ENCODE measurements around the gene OLIG2. TPM values are rescaled to one million over a fixed set of nuclear protein-coding genes. Genes with fewer than 3 reads are reported as not detected.

Gene OLIG2
- total and polyA plus RNA-seq, 2 of the 4 experiments (the other 2 are of a cell fraction): not detected

DNA sequence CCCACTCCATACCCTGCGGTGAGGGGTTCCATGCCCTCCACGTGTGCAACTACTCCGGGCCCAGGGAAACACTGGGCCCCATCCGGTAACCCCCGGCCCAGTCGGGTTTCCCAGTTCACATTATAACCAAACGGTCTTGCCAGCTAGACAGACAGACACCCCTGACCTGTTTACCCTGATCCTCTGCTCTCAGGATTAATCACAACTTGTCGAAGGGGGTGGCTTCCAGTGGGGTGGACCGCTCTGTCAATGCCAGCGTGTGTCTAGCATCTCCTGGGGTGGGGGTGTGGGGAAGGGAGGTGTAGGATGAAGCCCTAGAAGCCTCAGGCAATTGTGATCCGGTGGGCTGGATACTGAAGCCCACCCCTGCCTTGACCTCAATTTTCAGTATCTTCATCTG lies 4.6 kb upstream of the OLIG2 start:
- CTCF ChIA-PET: no interaction called here
- H2BK120ac ChIP-seq (ENCODE audit: low read depth, low read length): no peak overlapping the region

More for the DNA sequence above, 4.6 kb upstream of the OLIG2 start:
- TF ChIP-seq CEBPB (IDR thresholded peaks at IDR 0.05; ENCODE audit: low read depth, low read length) (no peak), MAZ (IDR thresholded peaks at IDR 0.05; ENCODE audit: borderline replicate concordance, low read depth, low read length) (no peak), FOS (IDR thresholded peaks at IDR 0.05; ENCODE audit: low read depth, low read length) (no peak), MXI1 (IDR thresholded peaks at IDR 0.05; ENCODE audit: borderline replicate concordance, low read depth, low read length) (no peak), SMC3 (IDR thresholded peaks at IDR 0.05; ENCODE audit: low read depth, low read length) (no peak), MAFK (IDR thresholded peaks at IDR 0.05; ENCODE audit: low read depth, low read length) (no peak), NFE2L2 (IDR thresholded peaks at IDR 0.05; ENCODE audit: low read depth, low read length) (no peak), RCOR1 (IDR thresholded peaks at IDR 0.05; ENCODE audit: insufficient replicate concordance, low read length) (no peak), RFX5 (IDR thresholded peaks at IDR 0.05; ENCODE audit: low read depth, low read length) (no peak), POLR2A (IDR thresholded peaks at IDR 0.05; ENCODE audit: low read depth, low read length) (no peak), CHD1 (IDR thresholded peaks at IDR 0.05; ENCODE audit: low read depth, low read length) (no peak), RAD21 (IDR thresholded peaks at IDR 0.05; ENCODE audit: low read length) (no peak), BHLHE40 (IDR thresholded peaks at IDR 0.05; ENCODE audit: low read depth, low read length) (no peak)
- TF ChIP-seq, protein P1, sequence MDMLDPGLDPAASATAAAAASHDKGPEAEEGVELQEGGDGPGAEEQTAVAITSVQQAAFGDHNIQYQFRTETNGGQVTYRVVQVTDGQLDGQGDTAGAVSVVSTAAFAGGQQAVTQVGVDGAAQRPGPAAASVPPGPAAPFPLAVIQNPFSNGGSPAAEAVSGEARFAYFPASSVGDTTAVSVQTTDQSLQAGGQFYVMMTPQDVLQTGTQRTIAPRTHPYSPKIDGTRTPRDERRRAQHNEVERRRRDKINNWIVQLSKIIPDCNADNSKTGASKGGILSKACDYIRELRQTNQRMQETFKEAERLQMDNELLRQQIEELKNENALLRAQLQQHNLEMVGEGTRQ (IDR thresholded peaks at IDR 0.05; ENCODE audit: low read depth, low read length): no peak
- TF ChIP-seq, protein P2, sequence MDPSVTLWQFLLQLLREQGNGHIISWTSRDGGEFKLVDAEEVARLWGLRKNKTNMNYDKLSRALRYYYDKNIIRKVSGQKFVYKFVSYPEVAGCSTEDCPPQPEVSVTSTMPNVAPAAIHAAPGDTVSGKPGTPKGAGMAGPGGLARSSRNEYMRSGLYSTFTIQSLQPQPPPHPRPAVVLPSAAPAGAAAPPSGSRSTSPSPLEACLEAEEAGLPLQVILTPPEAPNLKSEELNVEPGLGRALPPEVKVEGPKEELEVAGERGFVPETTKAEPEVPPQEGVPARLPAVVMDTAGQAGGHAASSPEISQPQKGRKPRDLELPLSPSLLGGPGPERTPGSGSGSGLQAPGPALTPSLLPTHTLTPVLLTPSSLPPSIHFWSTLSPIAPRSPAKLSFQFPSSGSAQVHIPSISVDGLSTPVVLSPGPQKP (IDR thresholded peaks at IDR 0.05; ENCODE audit: borderline replicate concordance, low read depth, low read length): no peak
- TF ChIP-seq, protein P3, sequence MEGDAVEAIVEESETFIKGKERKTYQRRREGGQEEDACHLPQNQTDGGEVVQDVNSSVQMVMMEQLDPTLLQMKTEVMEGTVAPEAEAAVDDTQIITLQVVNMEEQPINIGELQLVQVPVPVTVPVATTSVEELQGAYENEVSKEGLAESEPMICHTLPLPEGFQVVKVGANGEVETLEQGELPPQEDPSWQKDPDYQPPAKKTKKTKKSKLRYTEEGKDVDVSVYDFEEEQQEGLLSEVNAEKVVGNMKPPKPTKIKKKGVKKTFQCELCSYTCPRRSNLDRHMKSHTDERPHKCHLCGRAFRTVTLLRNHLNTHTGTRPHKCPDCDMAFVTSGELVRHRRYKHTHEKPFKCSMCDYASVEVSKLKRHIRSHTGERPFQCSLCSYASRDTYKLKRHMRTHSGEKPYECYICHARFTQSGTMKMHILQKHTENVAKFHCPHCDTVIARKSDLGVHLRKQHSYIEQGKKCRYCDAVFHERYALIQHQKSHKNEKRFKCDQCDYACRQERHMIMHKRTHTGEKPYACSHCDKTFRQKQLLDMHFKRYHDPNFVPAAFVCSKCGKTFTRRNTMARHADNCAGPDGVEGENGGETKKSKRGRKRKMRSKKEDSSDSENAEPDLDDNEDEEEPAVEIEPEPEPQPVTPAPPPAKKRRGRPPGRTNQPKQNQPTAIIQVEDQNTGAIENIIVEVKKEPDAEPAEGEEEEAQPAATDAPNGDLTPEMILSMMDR (conservative IDR thresholded peaks at IDR 0.05; ENCODE audit: low read depth, low read length): no peak
- DNase-seq (no peak), ATAC-seq (ENCODE audit: low read depth) (no peak)
- Histone ChIP-seq H3K27me3 (ENCODE audit: control insufficient read depth, insufficient read depth, low read length) (peaks cover 90% of the 10 kb centered on the region), H3K79me1 (ENCODE audit: low read depth in 1 of 2, low read length in 2 of 2) (no peaks in the 10 kb centered on the region), H3K18ac (ENCODE audit: low read depth, low read length) (no peak overlapping the region), H2BK15ac (ENCODE audit: low read depth, low read length) (no peak overlapping the region), H3K14ac (replicated peaks; ENCODE audit: low read depth, low read length) (no peak overlapping the region), H3K9me3 (ENCODE audit: control insufficient read depth, insufficient read depth, low read length) (peaks cover 7% of the 10 kb centered on the region), H4K5ac (ENCODE audit: low read depth, low read length) (no peak overlapping the region), H2AFZ (replicated peaks; ENCODE audit: low read length, poor library complexity) (peak overlapping the region; percentile 37), H2AK5ac (ENCODE audit: low read depth, low read length) (no peak overlapping the region), H3K9me1 (ENCODE audit: insufficient read depth, low read length) (no peaks in the 10 kb centered on the region), H3K4me1 (ENCODE audit: control insufficient read depth, insufficient read depth, low read length) (no peaks in the 10 kb centered on the region), H2AK9ac (replicated peaks; ENCODE audit: low read depth, low read length, poor library complexity) (no peak overlapping the region), H3K4ac (ENCODE audit: low read depth, low read length) (no peak overlapping the region), H3K56ac (ENCODE audit: extremely low read depth, insufficient read depth, low read length) (no peak overlapping the region), H3K27ac (ENCODE audit: insufficient read depth, low read length) (no peak overlapping the region), H4K20me1 (ENCODE audit: insufficient read depth, low read length) (peaks cover 3% of the 10 kb centered on the region; the same call in 1 of the 2 replicates), H4K91ac (ENCODE audit: insufficient read depth, low read depth, low read length) (no peak overlapping the region), H3K4me2 (ENCODE audit: low read depth, low read length) (no peak overlapping the region), H3K23ac (ENCODE audit: low read depth, low read length) (no peak overlapping the region), H2BK5ac (ENCODE audit: low read depth, low read length, poor library complexity, severe bottlenecking) (no peak overlapping the region), H3K9ac (ENCODE audit: low read depth, low read length) (no peak overlapping the region), H4K8ac (ENCODE audit: low read depth in 2 of 2, low read length in 2 of 2) (no peak overlapping the region), H2BK20ac (ENCODE audit: low read depth, low read length) (no peak overlapping the region), H3K36me3 (ENCODE audit: control insufficient read depth, insufficient read depth, low read length) (no peaks in the 10 kb centered on the region), H3K4me3 (ENCODE audit: insufficient read depth, low read depth, low read length) (no peak overlapping the region)
- no TSS peak for BruUV-seq (replicated peaks)
- WGBS, 2 experiments (ENCODE audit: extremely low coverage in 2 of 2, insufficient read length in 1 of 2): no CpG with 5 or more reads among the region's 11 CpGs
- in situ Hi-C loops (cut with MboI; ENCODE audit: low sequenced_read_pairs) (no loop called here), dilution Hi-C loops (cut with HindIII; ENCODE audit: low sequenced_read_pairs, unreplicated experiment) (no loop called here), intact Hi-C loops (cut with micrococcal nuclease) (no loop called here)
- POLR2A ChIA-PET (ENCODE audit: unreplicated experiment): no interaction called here
